Measurements from ENCODE around the gene IVL.
A peak's percentile ranks its signal among the peaks of the same experiment; 100 is the strongest.

IVL gene

DNA sequence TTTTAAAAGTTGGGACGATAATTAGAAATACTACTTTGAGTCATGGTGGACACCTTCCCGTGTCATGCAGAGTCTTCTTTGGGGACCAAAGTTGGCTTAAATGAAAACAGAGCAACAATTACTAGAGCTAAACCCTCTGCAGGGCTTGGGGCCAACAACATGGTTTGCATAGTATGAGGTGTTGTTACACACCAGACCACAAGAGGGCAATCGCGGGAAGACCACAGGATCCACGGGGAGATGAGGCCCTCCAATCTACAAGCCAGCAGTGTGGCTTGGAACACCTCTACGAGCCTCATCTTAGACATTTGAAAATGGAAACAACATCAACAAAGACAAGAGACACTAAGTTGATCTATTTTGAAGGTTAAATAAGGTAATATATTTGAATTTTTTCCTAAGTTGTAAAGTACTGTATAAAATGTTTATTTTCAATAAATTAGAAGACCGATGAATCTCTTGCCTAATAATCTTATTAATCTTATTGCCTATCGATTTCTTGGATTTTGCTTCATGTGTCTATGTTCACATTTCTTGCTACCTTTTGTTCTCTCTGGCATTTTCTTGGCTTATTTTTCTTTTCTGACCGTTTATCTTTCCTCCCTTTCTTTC is 38.4 kb upstream of the IVL start:
- Histone ChIP-seq H4K20me1 (ENCODE audit: insufficient read depth, low read length) (no peaks in the 10 kb centered on the region), H3K4me1 (ENCODE audit: low read length) (peaks cover 12% of the 10 kb centered on the region), H3K4me2 (ENCODE audit: low read depth, low read length) (no peak overlapping the region), H2AFZ (ENCODE audit: low read length) (no peak overlapping the region), H3K4me3 (ENCODE audit: low read length) (no peak overlapping the region), H3K27me3 (replicated peaks; ENCODE audit: insufficient read depth, low read length) (no peaks in the 10 kb centered on the region), H3K9me2 (replicated peaks; ENCODE audit: insufficient read depth, low read length) (no peaks in the 10 kb centered on the region), H3K9ac (ENCODE audit: low read length) (no peak overlapping the region), H3K9me3 (replicated peaks; ENCODE audit: insufficient read depth, low read length) (no peaks in the 10 kb centered on the region), H3K27ac (ENCODE audit: low read length) (no peak overlapping the region), H3F3A (ENCODE audit: insufficient read depth, low read length) (no peaks in the 10 kb centered on the region), H3K36me3 (replicated peaks; ENCODE audit: insufficient read depth, low read length) (no peaks in the 10 kb centered on the region), H3K79me2 (ENCODE audit: low read length) (no peaks in the 10 kb centered on the region)
- DNase-seq, result peak; percentile 77
- no peak for TF ChIP-seq EZH2 (optimal IDR thresholded peaks at IDR 0.05; ENCODE audit: low read depth, low read length)
- TF ChIP-seq, protein P1, sequence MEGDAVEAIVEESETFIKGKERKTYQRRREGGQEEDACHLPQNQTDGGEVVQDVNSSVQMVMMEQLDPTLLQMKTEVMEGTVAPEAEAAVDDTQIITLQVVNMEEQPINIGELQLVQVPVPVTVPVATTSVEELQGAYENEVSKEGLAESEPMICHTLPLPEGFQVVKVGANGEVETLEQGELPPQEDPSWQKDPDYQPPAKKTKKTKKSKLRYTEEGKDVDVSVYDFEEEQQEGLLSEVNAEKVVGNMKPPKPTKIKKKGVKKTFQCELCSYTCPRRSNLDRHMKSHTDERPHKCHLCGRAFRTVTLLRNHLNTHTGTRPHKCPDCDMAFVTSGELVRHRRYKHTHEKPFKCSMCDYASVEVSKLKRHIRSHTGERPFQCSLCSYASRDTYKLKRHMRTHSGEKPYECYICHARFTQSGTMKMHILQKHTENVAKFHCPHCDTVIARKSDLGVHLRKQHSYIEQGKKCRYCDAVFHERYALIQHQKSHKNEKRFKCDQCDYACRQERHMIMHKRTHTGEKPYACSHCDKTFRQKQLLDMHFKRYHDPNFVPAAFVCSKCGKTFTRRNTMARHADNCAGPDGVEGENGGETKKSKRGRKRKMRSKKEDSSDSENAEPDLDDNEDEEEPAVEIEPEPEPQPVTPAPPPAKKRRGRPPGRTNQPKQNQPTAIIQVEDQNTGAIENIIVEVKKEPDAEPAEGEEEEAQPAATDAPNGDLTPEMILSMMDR (IDR thresholded peaks at IDR 0.05; ENCODE audit: low read length), result peak; percentile 82

DNA sequence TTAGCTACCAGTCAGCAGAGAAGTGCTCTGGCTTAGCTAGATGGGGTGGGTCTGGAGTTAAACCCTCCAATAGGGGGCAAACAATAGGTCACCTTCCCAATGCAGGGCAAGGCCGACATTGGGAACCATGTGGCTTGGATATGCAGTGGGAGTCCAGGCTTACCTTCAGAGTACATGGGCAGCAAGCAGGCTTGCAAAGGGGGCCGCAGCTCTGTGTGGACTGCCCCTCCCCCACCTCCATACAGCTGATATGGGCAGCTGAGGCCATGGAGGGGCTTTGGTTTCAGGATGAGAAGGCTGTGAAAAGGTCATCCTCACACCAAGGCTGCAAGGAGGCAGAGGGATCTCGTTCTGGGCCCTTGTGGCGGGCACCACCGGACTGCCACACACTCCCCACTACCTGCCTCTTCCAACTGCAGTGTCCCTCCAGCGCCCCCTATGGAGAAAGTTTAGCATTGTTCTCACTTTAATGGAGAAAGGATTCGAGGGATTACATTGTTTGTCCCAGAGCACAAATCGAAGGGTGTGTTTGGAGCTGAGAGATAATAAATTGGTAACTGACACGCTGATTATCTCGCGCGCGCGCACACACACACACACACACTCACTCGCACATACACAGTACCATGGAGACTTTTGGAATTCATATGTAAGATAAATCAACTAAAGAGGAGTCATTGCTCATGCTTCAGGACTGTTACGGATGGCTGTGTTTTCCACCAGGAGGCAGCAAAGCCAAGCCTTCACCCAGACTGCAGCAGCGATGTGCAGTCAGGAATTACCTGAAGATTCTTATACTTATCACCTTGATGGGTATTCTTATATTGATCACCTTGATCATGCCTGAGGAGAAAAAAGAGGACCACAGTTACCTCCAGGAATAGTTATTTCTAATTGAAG is 37.3 kb upstream of the IVL start:
- TF ChIP-seq EZH2 (optimal IDR thresholded peaks at IDR 0.05; ENCODE audit: low read depth, low read length) (no peak), EZH2phosphoT487 (IDR thresholded peaks at IDR 0.05; ENCODE audit: low read length) (no peak)
- TF ChIP-seq, protein P1 (IDR thresholded peaks at IDR 0.05; ENCODE audit: low read length), result peak; percentile 83
- H3K79me2 ChIP-seq (ENCODE audit: low read length), result no peaks in the 10 kb centered on the region
- H4K20me1 ChIP-seq (ENCODE audit: insufficient read depth, low read length), result no peaks in the 10 kb centered on the region
- H3K27me3 ChIP-seq (replicated peaks; ENCODE audit: insufficient read depth, low read length), result no peaks in the 10 kb centered on the region
- peak overlapping the region; percentile 78 for H2AFZ ChIP-seq (ENCODE audit: low read length)
- H3K4me2 ChIP-seq (ENCODE audit: low read depth, low read length), result peak overlapping the region; percentile 61
- DNase-seq, result peak; percentile 74
- no peaks in the 10 kb centered on the region for H3K9me2 ChIP-seq (replicated peaks; ENCODE audit: insufficient read depth, low read length)
- no peak overlapping the region for H3K9ac ChIP-seq (ENCODE audit: low read length)
- no peaks in the 10 kb centered on the region for H3K36me3 ChIP-seq (replicated peaks; ENCODE audit: insufficient read depth, low read length)
- peak overlapping the region; percentile 16; the same call in 1 of the 2 replicates for H3K4me3 ChIP-seq (ENCODE audit: low read length)
- H3F3A ChIP-seq (ENCODE audit: insufficient read depth, low read length), result no peaks in the 10 kb centered on the region
- no peaks in the 10 kb centered on the region for H3K9me3 ChIP-seq (replicated peaks; ENCODE audit: insufficient read depth, low read length)
- H3K4me1 ChIP-seq (ENCODE audit: low read length), result peaks cover 12% of the 10 kb centered on the region
- no peak overlapping the region for H3K27ac ChIP-seq (ENCODE audit: low read length)

GRCh38 chr1:152871731-152872126 is 36.6 kb upstream of the IVL start:
- no peaks in the 10 kb centered on the region for H3K79me2 ChIP-seq (ENCODE audit: low read length)
- no peaks in the 10 kb centered on the region for H3K9me3 ChIP-seq (replicated peaks; ENCODE audit: insufficient read depth, low read length)
- peak overlapping the region; percentile 15; the same call in 1 of the 2 replicates for H3K4me3 ChIP-seq (ENCODE audit: low read length)
- peak overlapping the region; percentile 61 for H3K4me2 ChIP-seq (ENCODE audit: low read depth, low read length)
- no peaks in the 10 kb centered on the region for H3F3A ChIP-seq (ENCODE audit: insufficient read depth, low read length)
- peaks cover 12% of the 10 kb centered on the region for H3K4me1 ChIP-seq (ENCODE audit: low read length)
- TF ChIP-seq, protein P1 (IDR thresholded peaks at IDR 0.05; ENCODE audit: low read length), result no peak
- no peak for TF ChIP-seq EZH2 (optimal IDR thresholded peaks at IDR 0.05; ENCODE audit: low read depth, low read length)
- no peak for TF ChIP-seq EZH2phosphoT487 (IDR thresholded peaks at IDR 0.05; ENCODE audit: low read length)
- no peak overlapping the region for H3K9ac ChIP-seq (ENCODE audit: low read length)
- peak overlapping the region; percentile 78 for H2AFZ ChIP-seq (ENCODE audit: low read length)
- no peaks in the 10 kb centered on the region for H3K9me2 ChIP-seq (replicated peaks; ENCODE audit: insufficient read depth, low read length)
- no peaks in the 10 kb centered on the region for H3K36me3 ChIP-seq (replicated peaks; ENCODE audit: insufficient read depth, low read length)
- DNase-seq, result peak; percentile 25
- H3K27me3 ChIP-seq (replicated peaks; ENCODE audit: insufficient read depth, low read length), result no peaks in the 10 kb centered on the region
- H4K20me1 ChIP-seq (ENCODE audit: insufficient read depth, low read length), result no peaks in the 10 kb centered on the region
- H3K27ac ChIP-seq (ENCODE audit: low read length), result no peak overlapping the region
